GM18951 (cell line): ENCODE data around the gene SGK1.
"Not testable (repeated sequence)": the region's sequence is repeated elsewhere in the genome, so short reads cannot be mapped to it uniquely, and the experiment has no call there.

ENCODE experiments used
- POLR2A ChIP-seq: IDR thresholded peaks from 4 replicates; pipeline ENCODE4 v1.6.1; 2011; ENCODE audit warnings: mild to moderate bottlenecking; ENCODE audit not compliant: insufficient read length, insufficient read depth; ENCODE audit errors: extremely low read depth
- in situ Hi-C: fragments of 300-500 bp; cut with MboI; formaldehyde crosslinking; loops from one replicate; pipeline ENCODE4 v1.12.0; 2022; ENCODE audit warnings: low sequenced_read_pairs, mixed read lengths, inconsistent platforms; ENCODE audit not compliant: unreplicated experiment

The SGK1 gene

DNA sequence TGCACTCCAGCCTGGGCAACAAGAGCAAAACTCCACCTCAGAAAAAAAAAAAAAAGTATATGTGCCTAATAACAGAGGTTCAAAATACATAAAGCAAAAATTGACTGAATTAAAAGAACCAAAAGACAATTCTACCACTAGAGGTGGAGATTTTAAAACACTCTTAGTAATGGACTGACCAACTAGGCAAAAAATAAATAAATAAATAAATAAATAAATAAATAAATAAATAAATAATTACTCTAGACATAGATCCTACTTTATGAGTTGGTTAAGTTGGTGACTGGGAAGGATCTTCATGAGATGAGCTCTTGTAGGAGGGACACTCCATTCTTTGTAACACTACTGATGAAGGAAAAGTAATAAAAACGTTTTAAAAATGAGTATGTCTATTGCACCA, 113.9 kb downstream of the SGK1 start:
- in situ Hi-C loops: no loop called here
- TF ChIP-seq POLR2A: no peak

DNA sequence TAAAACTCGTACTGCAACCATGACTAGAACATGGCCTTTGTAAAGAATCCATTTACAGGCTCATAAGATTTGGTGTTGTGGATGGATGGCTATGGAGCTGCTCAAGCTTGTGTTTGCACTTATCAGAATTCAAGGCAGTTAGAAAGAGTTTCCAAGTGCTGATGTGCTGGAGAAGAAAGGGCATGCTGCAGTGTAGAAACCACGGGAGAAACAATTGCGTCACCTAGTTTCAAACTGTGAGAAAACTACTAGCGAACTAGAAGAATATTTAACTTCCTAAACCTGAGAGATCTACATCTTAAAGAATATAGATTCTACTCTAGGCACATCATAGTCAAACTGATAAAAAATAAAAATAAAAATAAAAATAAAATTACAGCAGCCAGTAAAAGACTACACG, 116.2 kb downstream of the SGK1 start:
- in situ Hi-C loops: no loop called here
- no peak for TF ChIP-seq POLR2A

DNA sequence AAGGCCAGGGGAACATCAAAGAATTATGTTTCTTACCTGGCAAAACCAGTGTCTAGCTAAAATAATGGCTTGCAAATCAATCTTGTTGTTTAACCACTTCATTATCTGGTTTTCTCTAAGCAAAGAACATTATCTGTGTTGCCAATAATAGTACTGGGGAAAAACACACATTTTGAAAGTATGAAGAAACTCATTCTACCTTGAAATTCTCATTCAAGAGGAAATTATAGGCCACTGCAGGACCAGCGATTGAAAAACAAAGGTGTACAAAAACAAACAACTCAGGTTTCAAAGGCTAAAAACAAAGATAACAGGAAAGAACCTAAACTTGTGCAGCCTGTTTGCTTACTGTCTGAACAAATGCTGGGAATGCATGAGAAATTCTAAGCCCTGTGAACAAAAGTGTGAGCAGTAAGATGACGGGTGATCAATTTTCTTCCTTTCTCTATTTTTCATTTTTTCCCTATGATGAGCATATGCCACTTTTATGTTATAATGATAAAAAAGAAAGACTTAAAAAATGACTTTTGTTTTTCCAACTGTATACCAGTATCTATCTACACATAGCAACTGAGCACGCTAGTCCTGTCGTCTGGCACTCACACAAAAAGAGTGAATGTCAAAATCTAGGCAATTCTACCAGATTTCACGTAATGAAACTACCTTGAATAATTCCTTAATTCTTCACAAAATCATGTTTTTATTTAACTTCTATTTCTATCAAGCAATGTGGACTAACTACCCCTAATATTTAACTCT, 117.9 kb downstream of the SGK1 start:
- in situ Hi-C loops: no loop called here
- TF ChIP-seq POLR2A: no peak

DNA sequence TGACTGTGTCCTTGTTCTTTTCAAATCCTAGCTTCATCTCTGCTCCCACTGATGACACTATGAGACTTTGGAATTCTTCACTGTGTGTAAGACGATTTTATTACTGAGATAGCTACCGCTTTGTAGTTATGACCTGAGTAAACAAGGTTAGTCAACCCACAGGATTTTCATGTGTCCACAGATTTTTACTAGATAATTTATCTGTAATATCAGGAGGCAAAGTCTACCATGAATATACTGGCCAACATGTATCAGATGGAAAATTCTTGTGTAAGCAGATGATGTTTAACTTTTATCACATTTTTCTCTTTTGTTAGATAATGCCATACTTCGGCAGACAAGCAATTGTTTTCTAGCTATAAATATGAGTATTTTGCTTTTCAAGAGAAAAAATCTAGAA, 119.8 kb downstream of the SGK1 start:
- in situ Hi-C loops: no loop called here
- no peak for TF ChIP-seq POLR2A

GRCh38 chr6:134197685-134198084, 120.2 kb downstream of the SGK1 start:
- in situ Hi-C loops: not testable (repeated sequence)

DNA sequence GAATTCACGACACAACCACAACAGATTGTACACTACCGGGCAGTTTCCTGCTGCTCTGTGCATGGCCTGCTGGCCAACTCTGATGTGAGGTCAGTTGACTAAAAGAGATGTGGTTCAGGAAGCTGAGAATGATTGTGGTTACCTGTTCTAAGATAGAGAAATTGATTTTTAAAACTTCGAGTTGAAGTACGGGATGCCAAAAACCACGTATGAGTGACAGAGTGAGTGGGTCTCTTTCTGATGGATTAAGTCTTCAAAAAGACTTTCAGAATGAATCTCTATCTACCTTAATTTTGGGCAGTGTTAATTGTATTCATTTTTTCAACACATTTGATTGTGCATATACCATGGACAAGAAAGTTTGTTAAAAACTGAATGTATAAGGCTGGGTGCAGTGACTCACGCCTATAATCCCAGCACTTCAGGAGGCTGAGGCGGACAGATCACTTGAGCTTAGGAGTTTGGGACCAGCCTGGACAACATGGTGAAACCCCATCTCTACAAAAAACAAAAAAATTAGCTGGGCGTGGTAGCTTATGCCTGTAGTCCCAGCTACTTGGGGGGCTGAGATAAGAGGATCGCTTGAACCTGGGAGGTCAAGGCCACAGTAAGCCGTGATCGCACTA, 121.2 kb downstream of the SGK1 start:
- TF ChIP-seq POLR2A: no peak
- in situ Hi-C loops: no loop called here

- in situ Hi-C loops: no loop called here
- TF ChIP-seq POLR2A: no peak
These were observed 121.9 kb downstream of the SGK1 start for GRCh38 chr6:134195985-134196384.

DNA sequence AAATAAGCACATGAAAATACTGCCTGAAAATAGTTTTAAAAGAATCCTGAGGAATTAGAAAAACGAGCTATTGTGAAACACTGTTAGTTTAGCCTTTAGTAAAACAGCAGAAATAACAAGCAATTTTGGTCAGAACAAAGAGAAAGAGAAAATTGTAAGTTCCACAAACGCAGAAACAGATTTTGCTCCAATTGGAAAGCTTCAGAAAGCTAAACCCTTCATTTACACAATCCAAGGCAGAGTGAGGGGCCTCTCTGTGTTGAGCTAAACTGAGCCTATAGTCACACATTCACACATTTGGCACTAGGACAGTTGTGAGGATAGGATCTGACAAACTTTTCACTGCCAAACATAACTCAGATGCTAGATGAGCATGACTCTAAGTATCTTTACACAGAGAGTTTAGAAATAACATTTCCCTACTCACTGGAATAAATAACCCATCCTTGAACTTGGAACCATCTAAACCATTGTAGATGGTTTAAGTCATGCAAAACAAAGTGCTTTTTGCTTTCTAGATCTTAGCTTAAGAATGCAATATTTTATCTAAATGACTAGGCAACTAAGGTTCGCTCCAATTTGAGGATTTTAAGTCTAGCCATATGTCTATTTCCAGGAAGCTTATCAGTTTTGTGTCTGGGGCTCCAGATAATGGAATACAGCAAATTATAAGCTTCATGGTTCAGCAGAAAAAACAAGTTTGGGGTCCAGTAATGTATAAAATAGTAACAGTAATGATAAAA, 122.6 kb downstream of the SGK1 start:
- TF ChIP-seq POLR2A: no peak
- in situ Hi-C loops: no loop called here

DNA sequence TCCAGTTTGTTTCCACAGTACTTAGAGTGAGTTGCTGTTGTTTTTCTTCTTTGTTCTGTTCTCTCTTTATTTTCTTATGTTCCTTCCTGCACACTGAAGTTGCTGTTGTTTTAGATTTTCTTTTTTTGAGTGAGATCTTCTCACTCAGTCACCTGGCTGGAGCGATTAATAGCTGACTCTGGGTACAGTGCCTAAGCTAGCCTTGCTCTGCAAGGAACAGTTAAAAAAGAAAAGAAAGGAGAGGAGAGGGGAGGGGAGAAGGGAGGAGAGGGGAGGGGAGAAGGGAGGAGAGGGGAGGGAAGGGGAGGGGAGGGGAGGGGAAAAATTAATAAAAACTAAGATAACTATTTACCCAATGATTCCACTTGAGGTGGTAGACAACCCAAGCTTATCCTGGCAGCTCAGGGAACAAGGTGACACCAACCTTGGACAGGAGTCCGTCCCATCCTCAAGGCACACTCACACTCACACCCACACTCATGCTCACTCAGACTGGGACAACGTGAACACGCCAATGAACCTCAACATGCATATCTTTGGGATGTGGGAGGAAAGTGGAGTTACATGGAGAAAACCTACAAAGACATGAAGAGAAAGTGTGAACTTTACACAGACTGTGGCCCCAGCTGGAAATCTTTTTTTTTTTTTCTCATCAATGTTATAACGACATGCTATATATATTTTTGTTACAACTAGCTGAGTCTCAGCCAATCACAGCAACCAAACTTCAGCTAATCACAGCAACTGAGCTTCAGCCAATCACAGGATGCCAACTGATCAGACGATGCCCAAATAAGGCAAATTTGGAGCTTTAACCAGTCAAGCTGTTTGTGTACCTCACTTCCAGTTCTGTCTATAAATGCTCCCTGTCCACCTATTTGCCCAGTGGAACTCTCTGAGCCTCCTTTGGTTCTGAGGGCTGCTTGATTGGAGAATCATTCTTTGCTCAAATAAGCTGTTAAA, 124.1 kb downstream of the SGK1 start:
- TF ChIP-seq POLR2A: no peak
- in situ Hi-C loops: no loop called here

DNA sequence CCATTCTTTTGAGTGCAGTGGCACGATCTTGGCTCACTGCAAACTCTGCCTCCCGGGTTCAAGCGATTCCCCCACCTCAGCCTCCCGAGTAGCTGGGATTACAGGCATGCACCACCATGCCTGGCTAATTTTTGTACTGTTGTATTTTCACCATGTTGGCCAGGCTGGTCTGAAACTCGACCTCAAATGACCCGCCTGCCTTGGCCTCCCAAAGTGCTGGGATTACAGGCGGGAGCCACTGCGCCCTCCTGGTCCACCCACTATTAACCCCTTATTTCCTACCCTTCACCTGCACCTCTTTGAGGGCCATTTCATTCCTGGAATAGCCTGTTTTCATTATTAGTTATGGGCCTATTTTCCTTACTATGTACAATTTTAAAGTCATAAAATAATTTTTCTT, 125.3 kb downstream of the SGK1 start:
- in situ Hi-C loops: not testable (repeated sequence)

- in situ Hi-C loops: no loop called here
- TF ChIP-seq POLR2A: no peak
These were observed 127.0 kb downstream of the SGK1 start for GRCh38 chr6:134190883-134191282.

- in situ Hi-C loops: loop anchor here (10.0 kb wide), 1 partner anchor 47 kb away; no protein-coding TSS in a partner anchor
- no peak for TF ChIP-seq POLR2A
These were observed 130.2 kb downstream of the SGK1 start for GRCh38 chr6:134187751-134188150.

DNA sequence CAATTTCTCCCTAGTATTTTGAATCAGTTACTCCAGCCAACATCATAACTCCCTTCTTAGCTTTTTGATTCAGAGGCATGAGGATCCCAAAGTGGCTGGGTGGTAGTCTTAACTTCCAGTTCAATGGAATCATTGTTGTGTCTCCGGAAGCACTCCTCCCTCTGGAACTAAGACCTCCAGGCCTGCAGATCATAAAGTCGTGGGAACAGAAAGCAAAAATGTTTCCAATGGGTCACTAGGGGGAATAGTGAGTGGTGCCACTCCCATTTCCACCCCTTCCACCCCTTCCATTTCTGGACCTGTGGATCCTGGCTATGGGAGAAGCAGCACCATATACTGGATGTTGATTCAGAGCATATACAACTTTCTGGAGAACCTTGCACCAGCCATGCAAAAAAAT, 130.8 kb downstream of the SGK1 start:
- in situ Hi-C loops: loop anchor here (10.0 kb wide), 1 partner anchor 48 kb away; no protein-coding TSS in a partner anchor
- no peak for TF ChIP-seq POLR2A
